GM21367 (cell line): ENCODE results near the gene AMER3.
"Not testable (repeated sequence)": the region's sequence is repeated elsewhere in the genome, so short reads cannot be mapped to it uniquely, and the experiment has no call there.

Experiments used
- ATAC-seq: cut with Tn5 transposase; IDR thresholded peaks from one replicate; pipeline ENCODE4 v1.9.1; 2021; ENCODE audit not compliant: unreplicated experiment

Gene AMER3

DNA sequence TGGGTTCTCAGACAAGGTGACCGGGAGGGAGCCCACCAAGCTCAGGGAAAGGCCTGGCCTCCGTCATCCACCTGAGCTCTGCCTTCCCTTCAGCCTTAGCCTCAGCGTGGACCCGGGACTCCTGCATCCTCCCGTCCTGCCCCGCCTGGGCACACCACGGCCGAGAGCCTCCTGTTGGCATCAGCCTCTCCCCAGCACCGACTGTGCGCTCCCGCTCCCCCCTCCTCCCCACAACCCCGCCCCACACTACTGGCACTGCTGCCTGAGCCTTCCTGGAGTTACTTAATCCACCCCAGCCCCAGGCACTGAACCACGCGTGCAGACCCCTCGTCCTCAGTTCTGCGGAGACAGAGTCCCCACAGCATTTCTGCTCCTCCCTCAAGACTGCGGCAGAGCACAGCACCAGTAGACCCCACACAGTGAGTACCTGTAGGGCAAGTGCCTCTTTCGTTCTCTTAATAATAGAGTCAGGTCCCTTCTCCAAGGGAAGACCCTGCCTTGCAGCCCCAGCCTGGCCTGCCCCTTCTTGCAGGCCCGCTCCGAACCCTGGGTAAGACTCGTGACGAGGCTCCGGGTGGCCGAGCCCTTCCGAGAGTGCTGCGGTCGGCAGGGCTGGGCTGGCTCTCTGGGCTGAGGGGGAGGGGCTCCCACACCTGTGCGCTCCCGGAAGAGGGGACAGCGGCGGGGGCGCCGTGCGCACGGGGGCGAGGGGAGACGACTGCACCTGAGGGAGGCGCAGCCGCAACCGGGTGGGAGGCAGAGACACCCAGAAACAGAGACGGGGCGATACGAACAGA is at the start of gene AMER3:
Gene AMER3, plus strand, starts transcription at position 285 of the 797 bp plus-strand sequence. CDS start 6,533 bp downstream, outside the sequence.
- no peak for ATAC-seq

DNA sequence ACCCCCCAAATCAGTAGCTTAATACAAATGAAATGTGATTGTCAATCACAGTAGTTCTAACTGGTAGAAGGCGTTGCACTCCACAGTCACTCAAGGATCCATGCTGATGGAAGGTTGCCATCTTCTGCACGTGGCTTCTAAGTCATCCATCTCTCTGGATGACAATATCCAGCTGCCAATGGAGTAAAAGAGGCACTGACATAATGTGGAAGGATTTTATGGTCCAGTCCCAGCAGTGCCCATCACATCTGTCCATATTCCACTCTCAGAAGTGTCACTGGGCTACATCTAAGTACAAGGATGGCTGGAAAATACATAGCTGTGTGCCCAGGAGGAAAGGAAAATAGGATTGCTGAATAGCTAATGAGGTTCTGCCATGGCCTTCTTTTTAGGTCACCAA is 40.5 kb upstream of the AMER3 start:
- not testable (repeated sequence) for ATAC-seq

DNA sequence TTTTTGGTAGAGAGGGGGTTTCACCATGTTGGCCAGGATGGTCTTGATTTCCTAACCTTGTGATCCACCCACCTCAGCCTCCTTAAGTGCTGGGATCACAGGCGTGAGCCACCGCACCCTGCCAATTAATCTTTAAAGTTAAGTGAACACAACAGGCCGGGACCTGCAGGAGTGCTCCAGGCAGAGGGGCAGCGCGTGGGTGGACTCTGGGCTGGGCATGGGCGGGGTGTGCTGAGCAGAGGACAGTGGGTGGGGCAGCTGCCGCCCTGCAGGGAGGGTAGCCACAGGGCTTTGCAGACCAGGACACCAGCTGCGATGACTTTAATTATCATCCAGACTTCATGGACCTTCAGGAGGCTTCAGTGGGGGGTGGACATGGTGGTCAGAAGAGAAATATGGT is 35.3 kb upstream of the AMER3 start:
- no peak for ATAC-seq

DNA sequence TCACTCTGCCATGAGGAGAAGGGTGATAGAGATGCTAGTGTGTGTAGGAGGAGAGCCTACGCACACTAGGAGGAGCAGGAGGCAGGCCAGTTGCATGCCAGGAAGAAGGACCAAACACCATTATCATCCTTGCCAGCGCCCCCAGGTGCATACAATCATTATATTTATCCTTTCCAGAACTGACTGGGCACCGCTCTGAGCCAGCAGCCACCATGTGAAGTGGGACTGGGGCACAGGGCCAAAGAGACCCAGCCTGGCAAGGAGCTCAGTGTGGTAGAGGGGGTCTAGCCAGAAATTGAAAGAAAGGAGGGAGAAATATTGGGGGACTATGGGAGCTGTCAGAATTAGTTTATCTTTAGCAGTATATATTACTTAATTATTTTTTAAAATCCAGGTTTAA is 34.8 kb upstream of the AMER3 start:
- no peak for ATAC-seq

GRCh38 chr2:130724455-130724854 is 30.9 kb upstream of the AMER3 start:
- no peak for ATAC-seq

DNA sequence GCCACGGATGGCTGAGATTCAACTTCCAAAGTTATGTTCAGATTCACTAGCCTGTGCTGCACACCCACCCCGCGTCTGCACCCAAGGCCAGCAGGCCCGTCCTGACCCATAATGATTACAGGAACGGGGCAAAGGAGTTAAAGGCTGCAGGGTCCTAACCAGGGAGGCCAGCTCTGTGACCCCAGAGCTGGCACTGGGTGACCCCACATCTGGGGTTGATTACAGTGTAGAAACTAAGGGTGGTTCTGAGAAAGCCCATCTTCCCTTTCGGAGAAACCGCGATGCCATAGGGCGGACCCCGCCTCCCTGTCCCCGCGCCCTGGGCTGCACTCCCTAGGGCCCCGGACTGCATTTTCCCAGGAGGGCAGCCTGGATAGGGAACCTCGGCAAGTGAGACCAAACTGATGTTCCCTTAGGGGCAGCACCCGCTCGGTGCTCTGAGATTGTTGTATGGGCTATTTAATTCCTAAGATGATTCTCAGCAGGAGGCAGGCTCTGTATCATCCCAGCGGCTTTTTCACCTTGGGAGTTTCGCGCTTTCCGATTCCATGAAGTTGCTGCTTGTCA is 28.6 kb upstream of the AMER3 start:
- no peak for ATAC-seq

DNA sequence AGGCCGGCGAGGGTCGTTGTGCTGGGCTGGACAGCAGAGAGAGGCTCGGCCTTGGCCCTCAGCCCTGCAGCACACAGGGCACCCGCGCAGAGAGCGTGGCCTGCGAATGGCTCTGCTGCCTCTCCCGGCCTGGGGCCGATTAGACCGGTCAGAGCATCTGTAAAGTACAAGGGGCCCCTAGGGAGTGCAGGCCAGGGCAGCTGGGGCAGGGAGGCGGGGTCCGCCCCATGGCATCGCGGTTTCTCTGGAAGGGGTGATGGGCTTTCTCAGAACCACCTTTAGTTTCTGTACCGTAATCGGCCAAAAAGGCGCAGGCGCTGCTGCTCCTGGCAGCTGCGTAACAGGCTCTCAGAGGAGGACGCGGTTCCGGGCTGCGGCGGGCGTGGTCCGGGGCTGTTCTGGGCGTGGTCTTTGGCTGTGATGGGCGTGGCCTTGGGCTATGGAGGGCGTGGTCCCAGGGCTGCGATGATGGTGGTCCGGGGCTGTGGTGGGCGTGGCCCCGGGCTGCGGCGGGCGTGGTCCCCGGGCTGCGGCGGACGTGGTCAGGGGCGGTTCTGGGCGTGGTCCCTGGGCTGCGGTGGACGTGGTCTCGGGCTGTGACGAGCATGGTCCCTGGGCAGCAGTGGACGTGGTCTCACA is 27.9 kb upstream of the AMER3 start:
- peak; percentile 90 for ATAC-seq

GRCh38 chr2:130728007-130728454 is 27.3 kb upstream of the AMER3 start:
- no peak for ATAC-seq

DNA sequence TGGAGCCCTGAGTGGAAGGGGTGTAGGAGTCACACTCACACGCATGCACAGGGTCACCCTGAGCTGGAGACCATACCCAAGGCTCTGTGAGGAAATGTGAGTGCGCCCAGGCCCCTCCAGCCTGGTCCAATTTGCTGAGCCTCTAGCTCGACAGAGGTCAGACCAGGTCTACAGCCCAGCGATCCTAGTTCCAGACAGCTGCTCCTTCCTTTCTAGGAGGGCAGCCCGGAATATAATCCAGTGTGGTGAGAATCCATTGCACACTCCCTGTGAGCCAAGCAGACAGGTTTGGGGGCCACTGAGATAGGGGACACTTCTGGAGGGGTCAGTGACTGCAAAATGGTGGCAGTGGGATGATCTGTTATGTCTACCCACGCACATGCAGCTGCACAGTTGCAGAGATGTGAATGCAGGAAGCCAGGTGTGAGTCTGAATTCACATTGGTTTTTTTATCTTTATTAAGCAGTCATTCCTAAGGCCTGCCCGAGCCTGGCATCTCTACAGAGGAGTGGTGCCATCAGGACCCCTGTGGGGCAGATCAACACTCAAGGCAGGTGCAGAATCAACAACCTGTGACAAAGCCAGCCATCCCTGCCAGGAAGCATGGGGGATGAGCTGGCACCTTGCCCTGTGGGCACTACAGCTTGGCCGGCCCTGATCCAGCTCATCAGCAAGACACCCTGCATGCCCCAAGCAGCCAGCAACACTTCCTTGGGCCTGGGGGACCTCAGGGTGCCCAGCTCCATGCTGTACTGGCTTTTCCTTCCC is 26.6 kb upstream of the AMER3 start, which contains the start of gene GPR148:
Gene GPR148, plus strand, starts transcription at position 522 of the 768 bp plus-strand sequence. Its CDS starts 82 bp downstream, at position 604.
- no peak for ATAC-seq

DNA sequence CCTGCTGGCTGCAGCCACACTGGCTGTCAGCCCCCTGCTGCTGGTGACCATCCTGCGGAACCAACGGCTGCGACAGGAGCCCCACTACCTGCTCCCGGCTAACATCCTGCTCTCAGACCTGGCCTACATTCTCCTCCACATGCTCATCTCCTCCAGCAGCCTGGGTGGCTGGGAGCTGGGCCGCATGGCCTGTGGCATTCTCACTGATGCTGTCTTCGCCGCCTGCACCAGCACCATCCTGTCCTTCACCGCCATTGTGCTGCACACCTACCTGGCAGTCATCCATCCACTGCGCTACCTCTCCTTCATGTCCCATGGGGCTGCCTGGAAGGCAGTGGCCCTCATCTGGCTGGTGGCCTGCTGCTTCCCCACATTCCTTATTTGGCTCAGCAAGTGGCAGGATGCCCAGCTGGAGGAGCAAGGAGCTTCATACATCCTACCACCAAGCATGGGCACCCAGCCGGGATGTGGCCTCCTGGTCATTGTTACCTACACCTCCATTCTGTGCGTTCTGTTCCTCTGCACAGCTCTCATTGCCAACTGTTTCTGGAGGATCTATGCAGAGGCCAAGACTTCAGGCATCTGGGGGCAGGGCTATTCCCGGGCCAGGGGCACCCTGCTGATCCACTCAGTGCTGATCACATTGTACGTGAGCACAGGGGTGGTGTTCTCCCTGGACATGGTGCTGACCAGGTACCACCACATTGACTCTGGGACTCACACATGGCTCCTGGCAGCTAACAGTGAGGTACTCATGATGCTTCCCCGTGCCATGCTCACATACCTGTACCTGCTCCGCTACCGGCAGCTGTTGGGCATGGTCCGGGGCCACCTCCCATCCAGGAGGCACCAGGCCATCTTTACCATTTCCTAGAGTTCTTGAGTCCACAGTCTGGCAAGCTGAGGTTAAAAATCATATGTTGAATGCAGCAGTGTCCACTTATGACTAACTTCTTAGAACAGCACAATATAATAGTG is 25.7 kb upstream of the AMER3 start:
- no peak for ATAC-seq

DNA sequence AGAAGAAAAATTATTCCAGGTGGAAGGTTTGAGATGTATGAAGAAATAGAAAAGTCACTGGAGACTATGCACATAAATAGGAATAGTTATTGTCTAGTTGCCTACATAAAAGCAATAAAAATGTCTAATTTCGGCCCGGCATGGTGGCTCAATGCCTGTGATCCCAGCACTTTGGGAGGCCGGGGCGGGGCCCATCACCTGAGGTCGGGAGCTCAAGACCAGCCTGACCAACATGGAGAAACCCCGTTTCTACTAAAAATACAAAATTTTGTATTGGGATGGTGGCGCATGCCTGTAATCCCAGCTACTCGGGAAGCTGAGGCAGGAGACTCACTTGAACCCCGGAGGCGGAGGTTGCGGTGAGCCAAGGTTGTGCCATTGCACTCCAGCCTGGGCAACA is 23.1 kb upstream of the AMER3 start:
- ATAC-seq, result not testable (repeated sequence)

GRCh38 chr2:130735200-130735599 is 20.1 kb upstream of the AMER3 start:
- no peak for ATAC-seq

- no peak for ATAC-seq
Observed at GRCh38 chr2:130736487-130736886, 18.9 kb upstream of the AMER3 start.

GRCh38 chr2:130737592-130737991 is 17.7 kb upstream of the AMER3 start:
- no peak for ATAC-seq

- no peak for ATAC-seq
Observed at GRCh38 chr2:130740671-130741070, 14.7 kb upstream of the AMER3 start.

DNA sequence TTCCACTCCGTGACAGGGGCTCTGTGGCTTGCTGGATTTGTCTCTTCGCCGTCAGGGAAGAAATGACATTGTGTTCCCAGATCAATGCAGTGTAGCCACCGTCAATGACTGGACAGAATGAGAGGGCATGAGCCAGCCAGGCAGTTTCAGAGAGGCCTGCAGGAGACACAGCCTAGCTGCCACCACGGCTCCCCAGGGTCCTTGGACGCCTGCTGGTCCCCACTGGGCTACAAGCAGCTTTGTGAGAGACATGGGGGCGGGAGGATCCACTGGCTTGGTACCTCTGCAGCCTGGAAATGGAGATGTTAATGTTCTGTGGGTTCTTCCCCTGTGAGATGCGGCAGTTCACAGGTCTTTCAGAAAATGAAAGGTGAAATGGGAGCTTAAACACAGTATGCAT is 12.1 kb upstream of the AMER3 start:
- ATAC-seq, result no peak

GRCh38 chr2:130744287-130745117 is 10.8 kb upstream of the AMER3 start:
- no peak for ATAC-seq

DNA sequence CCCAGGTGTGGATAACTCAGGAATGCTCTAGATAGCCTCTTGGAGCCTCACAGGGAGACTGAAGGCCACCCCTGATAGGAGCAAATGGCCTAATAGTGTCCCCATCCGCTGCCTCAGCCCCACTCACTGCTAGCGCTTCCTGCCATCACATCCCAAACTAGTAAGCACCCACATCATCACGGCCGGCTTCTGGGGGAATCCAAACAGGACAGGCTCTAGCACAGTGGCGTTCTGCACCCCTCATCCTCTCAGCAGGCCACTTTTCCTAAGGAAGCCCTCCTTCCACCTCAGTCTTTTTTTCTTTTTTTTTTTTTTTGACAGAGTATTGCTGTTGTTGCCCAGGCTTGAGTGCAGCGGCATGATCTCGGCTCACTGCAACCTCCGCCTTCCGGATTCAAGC is 6.3 kb upstream of the AMER3 start:
- no peak for ATAC-seq

DNA sequence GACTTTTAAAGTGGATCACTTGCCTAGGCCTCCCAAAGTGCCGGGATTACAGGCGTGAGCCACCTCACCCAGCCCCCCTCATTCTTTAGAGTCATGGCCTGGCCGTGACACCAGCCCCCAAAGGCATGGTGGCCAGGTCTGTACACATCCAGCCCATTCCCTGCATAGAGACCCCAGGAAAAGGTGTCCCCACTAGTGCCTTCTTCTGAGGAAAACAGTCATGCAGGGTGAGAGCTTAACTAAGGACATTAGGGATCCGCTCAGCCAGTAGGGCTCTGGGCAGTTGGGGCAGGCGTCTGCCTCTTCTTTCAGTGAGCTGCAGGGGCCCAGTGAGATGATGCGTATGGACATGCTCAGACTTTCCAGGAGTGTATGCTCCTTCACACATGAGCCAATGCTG is 5.7 kb upstream of the AMER3 start:
- no peak for ATAC-seq
